Liver (tissue), 3 donors: ENCODE results near the gene AK5.

Experiments
- ATF3 ChIP-seq: IDR thresholded peaks from 2 replicates; pipeline ENCODE4 v1.6.1; 2016; ENCODE audit warnings: antibody characterized with exemption
- CTCF ChIP-seq: fragments of 150-350 bp; IDR thresholded peaks from 2 replicates; pipeline ENCODE4 v1.5.1; 2017; ENCODE audit warnings: improper control_type of control experiment, low read depth, low read length; ENCODE audit not compliant: missing input control
- EGR1 ChIP-seq, 2 donors: IDR thresholded peaks; 2 replicates each; pipeline ENCODE4 v1.6.1; 2016 to 2018; ENCODE audit warnings: antibody characterized with exemption in 2 of 2, low read depth in 2 of 2
- GABPA ChIP-seq, 2 donors: IDR thresholded peaks in 1 of 2; conservative IDR thresholded peaks in 1 of 2; 2 replicates each; pipeline ENCODE4 v1.6.1; 2016; ENCODE audit warnings: antibody characterized with exemption in 2 of 2, mild to moderate bottlenecking in 1 of 2, moderate library complexity in 1 of 2
- HNF4G ChIP-seq: IDR thresholded peaks from 2 replicates; pipeline ENCODE4 v1.6.1; 2016; ENCODE audit warnings: antibody characterized with exemption
- MAX ChIP-seq: IDR thresholded peaks from 2 replicates; pipeline ENCODE4 v1.6.1; 2016; ENCODE audit warnings: antibody characterized with exemption
- RAD21 ChIP-seq, 2 donors: IDR thresholded peaks; 2 replicates each; pipeline ENCODE4 v1.6.1; 2016; ENCODE audit warnings: antibody characterized with exemption in 2 of 2, mild to moderate bottlenecking in 2 of 2
- REST ChIP-seq: IDR thresholded peaks from 2 replicates; pipeline ENCODE4 v1.6.1; 2016; ENCODE audit warnings: antibody characterized with exemption, mild to moderate bottlenecking
- SP1 ChIP-seq: IDR thresholded peaks from 2 replicates; pipeline ENCODE4 v1.6.1; 2018; ENCODE audit warnings: antibody characterized with exemption, mild to moderate bottlenecking
- ZBTB33 ChIP-seq: IDR thresholded peaks from 2 replicates; pipeline ENCODE4 v1.6.1; 2016; ENCODE audit warnings: antibody characterized with exemption
- donor health status: healthy.
- donor health status: healthy.

- TF ChIP-seq CTCF (no peak), ZBTB33 (no peak), GABPA (IDR thresholded peaks at IDR 0.05 in 1 of 2, conservative IDR thresholded peaks at IDR 0.05 in 1 of 2) (no peak), REST (no peak), SP1 (no peak), ATF3 (no peak), RAD21 (IDR thresholded peaks at IDR 0.05) (no peak), MAX (no peak), HNF4G (no peak), EGR1 (IDR thresholded peaks at IDR 0.05; ENCODE audit: low read depth in 2 of 2) (no peak)
Measured at GRCh38 chr1:77546890-77547289, 265.1 kb downstream of the AK5 start.
